GM23338 (cell line): ENCODE measurements around the gene MTHFD2.

Experiments used
- CREB1 ChIP-seq: fragments of 250-450 bp; sonication (Bioruptor Pico); IDR thresholded peaks from 2 replicates; pipeline ENCODE4 v1.5.0; 2020; ENCODE audit warnings: low read depth, mild to moderate bottlenecking, moderate library complexity
- CTCF ChIP-seq, 2 experiments: fragments of 200-600 bp in 1 of 2; sonication (generic) in 1 of 2; conservative IDR thresholded peaks; 2 replicates each; pipeline versions ENCODE4 v1.5.1 to v1.6.1; 2016 to 2017; ENCODE audit warnings: antibody characterized with exemption in 2 of 2, low read depth in 2 of 2, mild to moderate bottlenecking in 2 of 2, moderate library complexity in 1 of 2
- ETS1 ChIP-seq: IDR thresholded peaks from 2 replicates; pipeline ENCODE4 v1.6.1; 2016; ENCODE audit warnings: antibody characterized with exemption
- EZH2 ChIP-seq: fragments of 200-600 bp; sonication (generic); IDR thresholded peaks from one replicate; pipeline ENCODE4 v1.8.0; 2017; ENCODE audit warnings: antibody characterized with exemption, mild to moderate bottlenecking, low read depth; ENCODE audit not compliant: unreplicated experiment
- EZH2phosphoT487 ChIP-seq: fragments of 200-600 bp; sonication (generic); IDR thresholded peaks from one replicate; pipeline ENCODE4 v1.8.1; 2018; ENCODE audit warnings: antibody characterized with exemption; ENCODE audit not compliant: unreplicated experiment
- JUNB ChIP-seq: IDR thresholded peaks from one replicate; pipeline ENCODE4 v1.6.1; 2016; ENCODE audit warnings: antibody characterized with exemption; ENCODE audit not compliant: unreplicated experiment
- NANOG ChIP-seq: IDR thresholded peaks from 2 replicates; pipeline ENCODE4 v1.6.1; 2016; ENCODE audit warnings: antibody characterized with exemption, borderline replicate concordance
- POLR2AphosphoS5 ChIP-seq: IDR thresholded peaks from 2 replicates; pipeline ENCODE4 v1.6.1; 2016; ENCODE audit warnings: antibody characterized with exemption, low read depth
- REST ChIP-seq: IDR thresholded peaks from one replicate; pipeline ENCODE4 v1.6.1; 2018; ENCODE audit warnings: antibody characterized with exemption; ENCODE audit not compliant: unreplicated experiment
- STAT1 ChIP-seq: IDR thresholded peaks from one replicate; pipeline ENCODE4 v1.6.1; 2016; ENCODE audit warnings: antibody characterized with exemption; ENCODE audit not compliant: unreplicated experiment
- ZNF114 ChIP-seq: fragments of 250-450 bp; sonication (Bioruptor Pico); IDR thresholded peaks from 2 replicates; pipeline ENCODE4 v1.5.0; 2020; ENCODE audit warnings: mild to moderate bottlenecking, moderate library complexity
- ZNF331 ChIP-seq: fragments of 250-450 bp; sonication (Bioruptor Pico); IDR thresholded peaks from 2 replicates; pipeline ENCODE4 v1.5.0; 2020; ENCODE audit warnings: low read depth, mild to moderate bottlenecking, moderate library complexity

DNA sequence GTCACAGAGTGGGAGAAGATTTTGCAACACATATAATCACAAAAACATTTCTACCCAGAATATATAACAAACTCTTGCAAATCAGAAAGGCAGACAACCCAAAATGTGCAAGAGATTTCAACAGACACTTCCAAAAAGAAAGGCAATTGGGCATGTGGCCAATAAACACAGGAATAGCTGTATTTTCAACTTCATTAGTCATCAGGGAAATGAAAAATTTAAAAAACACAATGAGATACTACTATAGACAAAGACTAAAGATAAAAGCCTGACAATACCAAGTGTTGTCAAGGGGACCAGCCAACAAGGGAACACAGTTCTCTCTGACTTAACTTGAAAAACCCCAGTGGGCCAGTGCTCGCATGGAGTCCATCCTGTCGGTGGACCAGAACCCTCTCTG lies 40.5 kb downstream of the MTHFD2 start:
- TF ChIP-seq CTCF (conservative IDR thresholded peaks at IDR 0.05; ENCODE audit: low read depth in 2 of 2) (no peak), EZH2 (no peak), STAT1 (no peak), POLR2AphosphoS5 (no peak), ZNF331 (CRISPR knock-in tag) (no peak), REST (no peak), EZH2phosphoT487 (no peak), ETS1 (no peak), CREB1 (CRISPR knock-in tag) (no peak), ZNF114 (no peak), NANOG (no peak), JUNB (no peak)
